ENCODE data around the gene PIEZO2. TPM values are rescaled to one million over a fixed set of nuclear protein-coding genes. Genes with fewer than 3 reads are reported as not detected.

Gene PIEZO2
- total RNA-seq, 4 donors from 2014 or later: 2.7 to 11.7 (median 4.0) TPM

- DNase-seq (ENCODE audit: low spot score) (no peak), ATAC-seq (ENCODE audit: low FRiP score) (peak; percentile 38)
- TF ChIP-seq CTCF (IDR thresholded peaks at IDR 0.05): no peak
Measured at GRCh38 chr18:10840743-10841142, 308.6 kb downstream of the PIEZO2 start.

- ATAC-seq (ENCODE audit: low FRiP score) (no peak), DNase-seq (ENCODE audit: low spot score) (no peak)
- TF ChIP-seq CTCF (IDR thresholded peaks at IDR 0.05): no peak
Measured at GRCh38 chr18:10839421-10839820, 309.9 kb downstream of the PIEZO2 start.

- ATAC-seq (ENCODE audit: low FRiP score): no peak
- no peak for TF ChIP-seq CTCF (IDR thresholded peaks at IDR 0.05)
Measured at GRCh38 chr18:10838553-10838952, 310.8 kb downstream of the PIEZO2 start.

GRCh38 chr18:10834128-10834815, 315.1 kb downstream of the PIEZO2 start:
- no peak for TF ChIP-seq CTCF (IDR thresholded peaks at IDR 0.05)
- no peak for ATAC-seq (ENCODE audit: low FRiP score)
- DNase-seq (ENCODE audit: low spot score): no peak

More at GRCh38 chr18:10838553-10838952, 310.8 kb downstream of the PIEZO2 start:
- DNase-seq (ENCODE audit: low spot score): no peak

GRCh38 chr18:10833656-10834055, 315.7 kb downstream of the PIEZO2 start:
- DNase-seq (ENCODE audit: low spot score) (no peak), ATAC-seq (ENCODE audit: low FRiP score) (no peak)
- TF ChIP-seq CTCF (IDR thresholded peaks at IDR 0.05): no peak

- DNase-seq (ENCODE audit: low spot score): no peak
- TF ChIP-seq CTCF (IDR thresholded peaks at IDR 0.05): no peak
- no peak for ATAC-seq (ENCODE audit: low FRiP score)
Measured at GRCh38 chr18:10826400-10826799, 323.0 kb downstream of the PIEZO2 start.

GRCh38 chr18:10822456-10822855, 326.9 kb downstream of the PIEZO2 start:
- no peak for ATAC-seq (ENCODE audit: low FRiP score)
- no peak for TF ChIP-seq CTCF (IDR thresholded peaks at IDR 0.05)
- DNase-seq (ENCODE audit: low spot score): no peak
